ENCODE results near the gene TEX30. TPM values are rescaled to one million over a fixed set of nuclear protein-coding genes. Genes with fewer than 3 reads are reported as not detected.

TEX30 gene
- total and polyA plus RNA-seq, 9 donors, result 6.4 to 14.7 (median 8.4) TPM

GRCh38 chr13:102763741-102764140 is 9.8 kb downstream of the TEX30 start:
- no peak for DNase-seq
- 64 to 81% (median 76%) methylated on average over 1 of the region's 1 CpG for WGBS, 3 donors
- TF ChIP-seq EP300 (IDR thresholded peaks at IDR 0.05) (no peak), POLR2A (IDR thresholded peaks at IDR 0.05) (no peak), CTCF (IDR thresholded peaks at IDR 0.05) (no peak)
- H3K36me3 ChIP-seq, result no peaks in the 10 kb centered on the region
- H3K4me3 ChIP-seq, result no peak overlapping the region
- H3K4me1 ChIP-seq (ENCODE audit: insufficient read depth), result no peaks in the 10 kb centered on the region
- no peaks in the 10 kb centered on the region for H3K27me3 ChIP-seq
- no peaks in the 10 kb centered on the region for H3K9me3 ChIP-seq
- H3K27ac ChIP-seq, result no peak overlapping the region
- intact Hi-C loops (cut with DNase I), result no loop called here

- Histone ChIP-seq H3K9me3 (no peaks in the 10 kb centered on the region), H3K27ac (no peak overlapping the region), H3K4me1 (ENCODE audit: insufficient read depth) (no peaks in the 10 kb centered on the region), H3K4me3 (no peak overlapping the region), H3K27me3 (no peaks in the 10 kb centered on the region), H3K36me3 (no peaks in the 10 kb centered on the region)
- intact Hi-C loops (cut with DNase I), result no loop called here
- DNase-seq, result no peak
- 81 to 92% (median 88%) methylated on average over 1 of the region's 1 CpG for WGBS, 3 donors
- TF ChIP-seq POLR2A (IDR thresholded peaks at IDR 0.05) (no peak), EP300 (IDR thresholded peaks at IDR 0.05) (no peak), CTCF (IDR thresholded peaks at IDR 0.05) (no peak)
These were observed 12.5 kb downstream of the TEX30 start for GRCh38 chr13:102761071-102761470.

DNA sequence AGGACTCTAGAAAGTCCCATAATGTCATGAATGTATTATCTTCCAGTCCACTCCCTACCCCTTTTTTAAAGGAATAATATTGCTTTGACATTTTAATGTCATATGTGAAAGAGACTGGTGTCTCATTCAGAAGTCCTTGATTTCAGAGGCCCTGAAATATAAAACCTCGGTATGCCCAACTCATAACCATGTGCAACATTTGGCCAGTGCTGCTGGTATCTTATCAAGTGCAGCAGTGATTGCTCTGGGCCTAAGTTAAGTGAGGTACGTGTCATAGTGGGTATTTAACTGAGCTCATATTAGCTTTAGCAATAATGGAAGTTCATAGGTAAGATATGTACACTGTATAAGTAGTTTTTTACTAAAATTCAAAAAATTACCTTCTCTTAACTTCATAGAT is 14.7 kb downstream of the TEX30 start:
- H3K27ac ChIP-seq, result no peak overlapping the region
- H3K4me3 ChIP-seq, result no peak overlapping the region
- no peaks in the 10 kb centered on the region for H3K4me1 ChIP-seq (ENCODE audit: insufficient read depth)
- H3K9me3 ChIP-seq, result no peaks in the 10 kb centered on the region
- 66 to 84% (median 77%) methylated on average over 2 of the region's 2 CpGs for WGBS, 3 donors
- no peaks in the 10 kb centered on the region for H3K36me3 ChIP-seq
- no peaks in the 10 kb centered on the region for H3K27me3 ChIP-seq
- intact Hi-C loops (cut with DNase I), result loop anchor here in 1 of 4 donors (5.0 kb wide), 1 partner anchor 1903 kb away; no protein-coding TSS in a partner anchor
- TF ChIP-seq POLR2A (IDR thresholded peaks at IDR 0.05) (no peak), CTCF (IDR thresholded peaks at IDR 0.05) (no peak), EP300 (IDR thresholded peaks at IDR 0.05) (no peak)
- DNase-seq, result no peak

GRCh38 chr13:102757006-102757405 is 16.6 kb downstream of the TEX30 start:
- Histone ChIP-seq H3K4me3 (no peak overlapping the region), H3K4me1 (ENCODE audit: insufficient read depth) (no peaks in the 10 kb centered on the region), H3K36me3 (no peaks in the 10 kb centered on the region), H3K9me3 (no peaks in the 10 kb centered on the region), H3K27ac (no peak overlapping the region), H3K27me3 (no peaks in the 10 kb centered on the region)
- 86 to 97% (median 94%) methylated on average over 1 of the region's 1 CpG for WGBS, 3 donors
- DNase-seq, result no peak
- intact Hi-C loops (cut with DNase I), result loop anchor here in 1 of 4 donors (5.0 kb wide), 1 partner anchor 1905 kb away; no protein-coding TSS in a partner anchor
- TF ChIP-seq POLR2A (IDR thresholded peaks at IDR 0.05), result no peak
- TF ChIP-seq CTCF (IDR thresholded peaks at IDR 0.05), result no peak
- TF ChIP-seq EP300 (IDR thresholded peaks at IDR 0.05), result no peak
